Measurements from ENCODE around the gene HOXC6. TPM values are rescaled to one million over a fixed set of nuclear protein-coding genes. Genes with fewer than 3 reads are reported as not detected.
A peak's percentile ranks its signal among the peaks of the same experiment; 100 is the strongest.

The HOXC6 gene
- total and polyA plus RNA-seq, 8 donors = 0.46 to 2.0 (median 1.0) TPM; not detected in 5

- TF ChIP-seq CTCF (IDR thresholded peaks at IDR 0.05) (no peak), EP300 (IDR thresholded peaks at IDR 0.05) (no peak), POLR2AphosphoS5 (IDR thresholded peaks at IDR 0.05) (no peak), POLR2A (IDR thresholded peaks at IDR 0.05) (no peak)
- peaks cover 0 to 50% (median 4%) of the 10 kb centered on the region in 3 donors for H3K27me3 ChIP-seq
- 68 to 87% (median 76%) methylated on average over 24 to 38 of the region's 38 CpGs for WGBS, 5 donors
Observed at GRCh38 chr12:54060174-54060974, 32.1 kb downstream of the HOXC6 start.

GRCh38 chr12:54060975-54061778, 32.9 kb downstream of the HOXC6 start:
- DNase-seq = no peak
- Histone ChIP-seq H3K4me3 (no peak overlapping the region), H3K4me1 (peaks cover 0 to 28% (median 6%) of the 10 kb centered on the region in 4 donors), H3K36me3 (no peaks in the 10 kb centered on the region), H3K9me3 (no peaks in the 10 kb centered on the region), H3K27me3 (peaks cover 0 to 50% (median 4%) of the 10 kb centered on the region in 3 donors), H3K27ac (no peak overlapping the region)
- WGBS, 5 donors = 64 to 82% (median 80%) methylated on average over 7 of the region's 7 CpGs
- intact Hi-C loops (cut with DNase I; ENCODE audit: low total_unique reads) = no loop called here
- no peak for TF ChIP-seq POLR2AphosphoS5 (IDR thresholded peaks at IDR 0.05)
- no peak for TF ChIP-seq EP300 (IDR thresholded peaks at IDR 0.05)
- TF ChIP-seq CTCF (IDR thresholded peaks at IDR 0.05) = no peak
- no peak for TF ChIP-seq POLR2A (IDR thresholded peaks at IDR 0.05)

More at GRCh38 chr12:54060174-54060974, 32.1 kb downstream of the HOXC6 start:
- peak overlapping the region in 1 of 5 donors; percentile 52 for H3K27ac ChIP-seq
- no peak overlapping the region for H3K4me3 ChIP-seq
- no peaks in the 10 kb centered on the region for H3K36me3 ChIP-seq
- intact Hi-C loops (cut with DNase I; ENCODE audit: low total_unique reads) = no loop called here
- H3K9me3 ChIP-seq = no peaks in the 10 kb centered on the region
- peaks cover 2 to 36% (median 13%) of the 10 kb centered on the region in 4 donors for H3K4me1 ChIP-seq
- no peak for DNase-seq

GRCh38 chr12:54065677-54066076, 37.4 kb downstream of the HOXC6 start:
- TF ChIP-seq POLR2A (IDR thresholded peaks at IDR 0.05) (no peak), POLR2AphosphoS5 (IDR thresholded peaks at IDR 0.05) (no peak), CTCF (IDR thresholded peaks at IDR 0.05) (no peak), EP300 (IDR thresholded peaks at IDR 0.05) (no peak)
- Histone ChIP-seq H3K4me1 (peaks cover 0 to 12% (median 6%) of the 10 kb centered on the region in 4 donors), H3K4me3 (no peak overlapping the region), H3K36me3 (no peaks in the 10 kb centered on the region), H3K27me3 (peaks cover 0 to 31% (median 0%) of the 10 kb centered on the region in 3 donors), H3K27ac (no peak overlapping the region), H3K9me3 (no peaks in the 10 kb centered on the region)
- DNase-seq = no peak
- intact Hi-C loops (cut with DNase I; ENCODE audit: low total_unique reads) = no loop called here

GRCh38 chr12:54066408-54066807, 38.2 kb downstream of the HOXC6 start:
- H3K4me1 ChIP-seq = peaks cover 0 to 12% (median 6%) of the 10 kb centered on the region in 4 donors
- H3K4me3 ChIP-seq = no peak overlapping the region
- H3K36me3 ChIP-seq = no peaks in the 10 kb centered on the region
- 77 to 97% (median 90%) methylated on average over 1 of the region's 1 CpG for WGBS, 5 donors
- no peak overlapping the region for H3K27ac ChIP-seq
- DNase-seq = no peak
- peaks cover 0 to 24% (median 0%) of the 10 kb centered on the region in 3 donors for H3K27me3 ChIP-seq
- intact Hi-C loops (cut with DNase I; ENCODE audit: low total_unique reads) = no loop called here
- no peaks in the 10 kb centered on the region for H3K9me3 ChIP-seq
- TF ChIP-seq EP300 (IDR thresholded peaks at IDR 0.05) (no peak), POLR2A (IDR thresholded peaks at IDR 0.05) (no peak), POLR2AphosphoS5 (IDR thresholded peaks at IDR 0.05) (no peak), CTCF (IDR thresholded peaks at IDR 0.05) (no peak)

All from stomach (tissue), 9 donors.